Ascending aorta (tissue), 2 donors: Measurements from ENCODE around the gene CDH13. TPM values are rescaled to one million over a fixed set of nuclear protein-coding genes. Genes with fewer than 3 reads are reported as not detected.

Experiments used
- DNase-seq, 2 donors: peaks; one replicate each; pipeline ENCODE4 v3.0.0-alpha.2; 2019; ENCODE audit warnings: low spot score in 2 of 2
- H3K27ac ChIP-seq, 2 donors: fragments of 200-600 bp; sonication (generic); one replicate each; pipeline ENCODE4 v1.5.1; 2016 to 2017; ENCODE audit warnings: mild to moderate bottlenecking in 1 of 2
- H3K27me3 ChIP-seq: fragments of 200-600 bp; sonication (generic); one replicate; pipeline ENCODE4 v1.5.1; 2017
- H3K36me3 ChIP-seq, 2 donors: fragments of 200-600 bp; sonication (generic); one replicate each; pipeline ENCODE4 v1.5.1; 2016
- H3K4me1 ChIP-seq, 2 donors: fragments of 200-600 bp; sonication (generic); one replicate each; pipeline ENCODE4 v1.5.1; 2016 to 2017; ENCODE audit warnings: mild to moderate bottlenecking in 1 of 2
- H3K4me3 ChIP-seq, 2 donors: fragments of 200-600 bp; sonication (generic); one replicate each; pipeline ENCODE4 v1.5.1; 2016 to 2017; ENCODE audit warnings: mild to moderate bottlenecking in 1 of 2
- H3K9me3 ChIP-seq, 2 donors: fragments of 200-600 bp; sonication (generic); one replicate each; pipeline ENCODE4 v1.5.1; 2016
- intact Hi-C: fragments of 100-400 bp; cut with DNase I; formaldehyde crosslinking; loops from one replicate; pipeline ENCODE4 v1.15.1; 2023
- total RNA-seq: library from RNA; depleted of rRNA; stranded (reverse); fragments of >200 nt; gene quantifications from one replicate; pipeline ENCODE4 v1.1.0, GENCODE V29; 2016
- TF ChIP-seq, protein P1 (sequence below), 3 experiments: fragments of 200-600 bp in 2 of 3; fragments of 450-650 bp in 1 of 3; sonication (generic) in 2 of 3; IDR thresholded peaks; one replicate each; pipeline ENCODE4 v1.5.1; 2016 to 2019; ENCODE audit warnings: antibody characterized with exemption in 3 of 3, mild to moderate bottlenecking in 1 of 3, moderate library complexity in 1 of 3

Gene CDH13
- total RNA-seq, 1 donor from 2014 or later = 160 TPM

DNA sequence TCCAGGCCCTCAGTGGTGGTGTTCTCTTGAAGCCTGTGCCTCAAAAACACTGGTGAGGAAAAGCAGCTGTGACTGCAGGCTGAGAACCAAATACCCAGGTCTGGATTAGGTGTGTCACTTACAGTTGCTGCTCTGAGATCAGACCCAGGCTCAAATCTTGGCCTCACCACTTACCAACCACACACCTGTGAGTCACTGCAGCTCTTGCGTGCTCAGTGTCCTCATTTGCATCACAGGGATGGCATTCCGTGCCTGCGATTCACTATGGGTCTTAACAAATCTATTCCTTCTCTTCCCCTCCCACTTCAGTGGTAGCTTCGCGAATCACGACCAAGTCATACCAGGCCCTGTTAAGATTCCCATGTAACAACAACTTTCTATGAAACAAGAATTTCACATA, 947.6 kb downstream of the CDH13 start:
- DNase-seq = no peak
- Histone ChIP-seq H3K36me3 (no peaks in the 10 kb centered on the region), H3K4me3 (no peak overlapping the region), H3K9me3 (no peaks in the 10 kb centered on the region), H3K27me3 (no peaks in the 10 kb centered on the region), H3K4me1 (no peaks in the 10 kb centered on the region), H3K27ac (no peak overlapping the region)
- TF ChIP-seq, protein P1, sequence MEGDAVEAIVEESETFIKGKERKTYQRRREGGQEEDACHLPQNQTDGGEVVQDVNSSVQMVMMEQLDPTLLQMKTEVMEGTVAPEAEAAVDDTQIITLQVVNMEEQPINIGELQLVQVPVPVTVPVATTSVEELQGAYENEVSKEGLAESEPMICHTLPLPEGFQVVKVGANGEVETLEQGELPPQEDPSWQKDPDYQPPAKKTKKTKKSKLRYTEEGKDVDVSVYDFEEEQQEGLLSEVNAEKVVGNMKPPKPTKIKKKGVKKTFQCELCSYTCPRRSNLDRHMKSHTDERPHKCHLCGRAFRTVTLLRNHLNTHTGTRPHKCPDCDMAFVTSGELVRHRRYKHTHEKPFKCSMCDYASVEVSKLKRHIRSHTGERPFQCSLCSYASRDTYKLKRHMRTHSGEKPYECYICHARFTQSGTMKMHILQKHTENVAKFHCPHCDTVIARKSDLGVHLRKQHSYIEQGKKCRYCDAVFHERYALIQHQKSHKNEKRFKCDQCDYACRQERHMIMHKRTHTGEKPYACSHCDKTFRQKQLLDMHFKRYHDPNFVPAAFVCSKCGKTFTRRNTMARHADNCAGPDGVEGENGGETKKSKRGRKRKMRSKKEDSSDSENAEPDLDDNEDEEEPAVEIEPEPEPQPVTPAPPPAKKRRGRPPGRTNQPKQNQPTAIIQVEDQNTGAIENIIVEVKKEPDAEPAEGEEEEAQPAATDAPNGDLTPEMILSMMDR (IDR thresholded peaks at IDR 0.05) = no peak
- intact Hi-C loops = no loop called here

GRCh38 chr16:83577078-83577745, 950.4 kb downstream of the CDH13 start:
- TF ChIP-seq, protein P1 (IDR thresholded peaks at IDR 0.05) = no peak
- H3K27me3 ChIP-seq = no peaks in the 10 kb centered on the region
- H3K36me3 ChIP-seq = no peaks in the 10 kb centered on the region
- no peak overlapping the region for H3K27ac ChIP-seq
- H3K4me1 ChIP-seq = no peaks in the 10 kb centered on the region
- DNase-seq = no peak
- intact Hi-C loops = no loop called here
- no peaks in the 10 kb centered on the region for H3K9me3 ChIP-seq
- no peak overlapping the region for H3K4me3 ChIP-seq

DNA sequence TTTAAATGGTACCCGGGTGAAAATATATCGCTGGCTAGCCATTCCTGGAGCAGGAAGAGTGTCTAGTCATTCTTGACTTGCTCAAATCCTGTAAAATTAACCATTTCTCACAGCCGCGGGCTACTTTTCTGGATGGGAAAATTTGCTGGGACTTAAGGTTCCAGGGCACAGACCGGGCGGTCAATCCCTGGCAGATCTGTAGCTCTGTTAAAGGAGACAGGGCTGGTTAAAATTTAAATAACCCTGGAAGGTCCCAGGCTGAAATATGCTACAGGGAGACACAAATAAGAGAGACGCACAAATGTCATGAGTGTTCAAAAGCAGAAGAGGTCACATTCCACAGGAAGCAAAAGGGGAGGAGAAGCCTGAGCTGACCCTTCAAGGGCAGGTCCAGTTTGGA, 951.4 kb downstream of the CDH13 start:
- Histone ChIP-seq H3K9me3 (no peaks in the 10 kb centered on the region), H3K27ac (no peak overlapping the region), H3K27me3 (no peaks in the 10 kb centered on the region), H3K36me3 (no peaks in the 10 kb centered on the region), H3K4me1 (no peaks in the 10 kb centered on the region), H3K4me3 (no peak overlapping the region)
- DNase-seq = no peak
- TF ChIP-seq, protein P1 (IDR thresholded peaks at IDR 0.05) = no peak
- intact Hi-C loops = no loop called here

GRCh38 chr16:83579027-83579426, 952.3 kb downstream of the CDH13 start:
- Histone ChIP-seq H3K9me3 (no peaks in the 10 kb centered on the region), H3K27ac (no peak overlapping the region), H3K4me3 (no peak overlapping the region), H3K27me3 (no peaks in the 10 kb centered on the region), H3K4me1 (no peaks in the 10 kb centered on the region), H3K36me3 (no peaks in the 10 kb centered on the region)
- intact Hi-C loops = no loop called here
- TF ChIP-seq, protein P1 (IDR thresholded peaks at IDR 0.05) = no peak
- DNase-seq = no peak

GRCh38 chr16:83579436-83579835, 952.7 kb downstream of the CDH13 start:
- no peak overlapping the region for H3K27ac ChIP-seq
- DNase-seq = no peak
- no peaks in the 10 kb centered on the region for H3K9me3 ChIP-seq
- intact Hi-C loops = no loop called here
- TF ChIP-seq, protein P1 (IDR thresholded peaks at IDR 0.05) = no peak
- no peaks in the 10 kb centered on the region for H3K27me3 ChIP-seq
- H3K36me3 ChIP-seq = no peaks in the 10 kb centered on the region
- no peak overlapping the region for H3K4me3 ChIP-seq
- H3K4me1 ChIP-seq = no peaks in the 10 kb centered on the region

- TF ChIP-seq, protein P1 (IDR thresholded peaks at IDR 0.05) = no peak
- intact Hi-C loops = no loop called here
- no peaks in the 10 kb centered on the region for H3K36me3 ChIP-seq
These were observed 954.3 kb downstream of the CDH13 start for GRCh38 chr16:83581082-83581481.

More at GRCh38 chr16:83581082-83581481, 954.3 kb downstream of the CDH13 start:
- Histone ChIP-seq H3K27ac (no peak overlapping the region), H3K9me3 (no peaks in the 10 kb centered on the region), H3K4me3 (no peak overlapping the region), H3K27me3 (no peaks in the 10 kb centered on the region), H3K4me1 (no peaks in the 10 kb centered on the region)
- DNase-seq = no peak
